Liver (tissue), 3 donors: Measurements from ENCODE around the gene WWC2.

Experiments
- CTCF ChIP-seq: fragments of 150-350 bp; IDR thresholded peaks from 2 replicates; pipeline ENCODE4 v1.5.1; 2017; ENCODE audit warnings: improper control_type of control experiment, low read depth, low read length; ENCODE audit not compliant: missing input control
- GABPA ChIP-seq, 2 donors: IDR thresholded peaks in 1 of 2; conservative IDR thresholded peaks in 1 of 2; 2 replicates each; pipeline ENCODE4 v1.6.1; 2016; ENCODE audit warnings: antibody characterized with exemption in 2 of 2, mild to moderate bottlenecking in 1 of 2, moderate library complexity in 1 of 2
- RAD21 ChIP-seq, 2 donors: IDR thresholded peaks; 2 replicates each; pipeline ENCODE4 v1.6.1; 2016; ENCODE audit warnings: antibody characterized with exemption in 2 of 2, mild to moderate bottlenecking in 2 of 2
- YY1 ChIP-seq: IDR thresholded peaks from 2 replicates; pipeline ENCODE4 v1.6.1; 2016; ENCODE audit warnings: antibody characterized with exemption, mild to moderate bottlenecking
- donor health status: healthy.
- donor health status: healthy.

- TF ChIP-seq CTCF (peak; percentile 96), YY1 (no peak), GABPA (IDR thresholded peaks at IDR 0.05 in 1 of 2, conservative IDR thresholded peaks at IDR 0.05 in 1 of 2) (no peak), RAD21 (IDR thresholded peaks at IDR 0.05) (peak; percentile 84 to 93)
Observed at GRCh38 chr4:183261953-183262775, 163.1 kb downstream of the WWC2 start.
